Glutamatergic neuron (in vitro differentiated cells): Measurements from ENCODE around the gene CGB2. TPM values are rescaled to one million over a fixed set of nuclear protein-coding genes. Genes with fewer than 3 reads are reported as not detected.
A peak's percentile ranks its signal among the peaks of the same experiment; 100 is the strongest.

Experiments used
- DNase-seq: peaks from one replicate; pipeline ENCODE4 v3.0.0; 2022
- H3K27ac Mint-ChIP-seq: one replicate; pipeline ENCODE4 v1.8.0; 2020; ENCODE audit warnings: mild to moderate bottlenecking, mixed read lengths, inconsistent platforms; ENCODE audit not compliant: unreplicated experiment
- H3K27me3 Mint-ChIP-seq: one replicate; pipeline ENCODE4 v1.8.0; 2020; ENCODE audit warnings: mild to moderate bottlenecking, moderate library complexity, mixed read lengths, inconsistent platforms; ENCODE audit not compliant: unreplicated experiment
- H3K36me3 Mint-ChIP-seq: one replicate; pipeline ENCODE4 v1.8.0; 2020; ENCODE audit warnings: mild to moderate bottlenecking, mixed read lengths, inconsistent platforms; ENCODE audit not compliant: unreplicated experiment
- H3K4me1 Mint-ChIP-seq: one replicate; pipeline ENCODE4 v1.8.0; 2020; ENCODE audit warnings: mild to moderate bottlenecking, low read depth, mixed read lengths, inconsistent platforms; ENCODE audit not compliant: unreplicated experiment
- H3K4me3 Mint-ChIP-seq: one replicate; pipeline ENCODE4 v1.8.0; 2020; ENCODE audit warnings: mild to moderate bottlenecking, mixed read lengths, inconsistent platforms; ENCODE audit not compliant: unreplicated experiment
- H3K9me3 Mint-ChIP-seq: one replicate; pipeline ENCODE4 v1.8.0; 2020; ENCODE audit warnings: mild to moderate bottlenecking, moderate library complexity, mixed read lengths, inconsistent platforms; ENCODE audit not compliant: unreplicated experiment
- CTCF ChIP-seq: fragments of 200-600 bp; sonication (generic); IDR thresholded peaks from one replicate; pipeline ENCODE4 v1.5.0; 2021; ENCODE audit not compliant: partially characterized antibody, unreplicated experiment
- total RNA-seq: library from RNA; stranded (reverse); fragmentation: NEBNext Ultra II Directional; extraction: Animal tissue kit (Norgen Biotek cat#: 25700); gene quantifications from one replicate; pipeline ENCODE4 v1.2.1, GENCODE V29; 2021; ENCODE audit not compliant: unreplicated experiment

The CGB2 gene
- total RNA-seq, 1 donor from 2014 or later: not detected

- H3K4me1 Mint-ChIP-seq: peaks cover 9% of the 10 kb centered on the region
- peaks cover 2% of the 10 kb centered on the region for H3K27me3 Mint-ChIP-seq
- no peak overlapping the region for H3K4me3 Mint-ChIP-seq
- H3K27ac Mint-ChIP-seq: no peak overlapping the region
- peaks cover 14% of the 10 kb centered on the region for H3K9me3 Mint-ChIP-seq
- DNase-seq: no peak
- TF ChIP-seq CTCF: no peak
- H3K36me3 Mint-ChIP-seq: no peaks in the 10 kb centered on the region
Observed at GRCh38 chr19:48988286-48988685, 43.4 kb upstream of the CGB2 start.

- Mint-ChIP-seq H3K4me3 (peak overlapping the region; percentile 30), H3K36me3 (no peaks in the 10 kb centered on the region), H3K9me3 (peaks cover 14% of the 10 kb centered on the region), H3K27ac (no peak overlapping the region), H3K27me3 (peaks cover 2% of the 10 kb centered on the region), H3K4me1 (peaks cover 9% of the 10 kb centered on the region)
- no peak for DNase-seq
- no peak for TF ChIP-seq CTCF
Observed at GRCh38 chr19:48988860-48989259, 42.8 kb upstream of the CGB2 start.

GRCh38 chr19:48989701-48990291 lies 41.9 kb upstream of the CGB2 start:
- TF ChIP-seq CTCF: no peak
- Mint-ChIP-seq H3K27ac (peak overlapping the region; percentile 89), H3K4me1 (peaks cover 16% of the 10 kb centered on the region), H3K4me3 (peak overlapping the region; percentile 100), H3K9me3 (peaks cover 14% of the 10 kb centered on the region), H3K36me3 (no peaks in the 10 kb centered on the region), H3K27me3 (peaks cover 2% of the 10 kb centered on the region)
- DNase-seq: peak; percentile 52

- TF ChIP-seq CTCF: no peak
- Mint-ChIP-seq H3K4me3 (peak overlapping the region; percentile 100), H3K27ac (peak overlapping the region; percentile 89), H3K36me3 (no peaks in the 10 kb centered on the region), H3K27me3 (peaks cover 2% of the 10 kb centered on the region), H3K9me3 (peaks cover 14% of the 10 kb centered on the region), H3K4me1 (peaks cover 21% of the 10 kb centered on the region)
- no peak for DNase-seq
Observed at GRCh38 chr19:48990400-48990799, 41.3 kb upstream of the CGB2 start.

- peak overlapping the region; percentile 89 for H3K27ac Mint-ChIP-seq
- peak overlapping the region; percentile 100 for H3K4me3 Mint-ChIP-seq
- H3K9me3 Mint-ChIP-seq: peaks cover 14% of the 10 kb centered on the region
- H3K36me3 Mint-ChIP-seq: no peaks in the 10 kb centered on the region
- no peaks in the 10 kb centered on the region for H3K27me3 Mint-ChIP-seq
- no peak for TF ChIP-seq CTCF
- H3K4me1 Mint-ChIP-seq: peaks cover 21% of the 10 kb centered on the region
- DNase-seq: no peak
Observed at GRCh38 chr19:48991011-48991609, 40.6 kb upstream of the CGB2 start.
